H9 (cell line): ENCODE data around the gene PPCDC. TPM values are rescaled to one million over a fixed set of nuclear protein-coding genes. Genes with fewer than 3 reads are reported as not detected.

Experiments used
- DNase-seq: peaks from one replicate; pipeline ENCODE4 v3.0.0-alpha.2; 2017
- H2AFZ ChIP-seq: one replicate; pipeline ENCODE4 v1.6.1; 2013; ENCODE audit warnings: mild to moderate bottlenecking, low read length, control low read depth, moderate library complexity
- H2AK5ac ChIP-seq: 2 replicates; pipeline ENCODE4 v1.6.1; 2013; ENCODE audit warnings: low read length, control low read depth, mixed read lengths; ENCODE audit not compliant: insufficient read length
- H2BK120ac ChIP-seq: one replicate; pipeline ENCODE4 v1.6.1; 2013; ENCODE audit warnings: low read depth, mild to moderate bottlenecking, low read length, control low read depth, inconsistent platforms; ENCODE audit not compliant: poor library complexity, severe bottlenecking
- H2BK12ac ChIP-seq: 2 replicates; pipeline ENCODE4 v1.6.1; 2013; ENCODE audit warnings: low read length, control low read depth, mixed read lengths, low read depth; ENCODE audit not compliant: insufficient read length
- H2BK15ac ChIP-seq: 2 replicates; pipeline ENCODE4 v1.6.1; 2013; ENCODE audit warnings: low read depth, low read length, control low read depth
- H2BK20ac ChIP-seq: one replicate; pipeline ENCODE4 v1.6.1; 2013; ENCODE audit warnings: low read depth, mild to moderate bottlenecking, low read length, control low read depth, inconsistent platforms; ENCODE audit not compliant: poor library complexity, severe bottlenecking
- H2BK5ac ChIP-seq: 2 replicates; pipeline ENCODE4 v1.6.1; 2013; ENCODE audit warnings: low read length, control low read depth, mixed read lengths; ENCODE audit not compliant: insufficient read length
- H3K14ac ChIP-seq: 2 replicates; pipeline ENCODE4 v1.6.1; 2013; ENCODE audit warnings: low read length, control low read depth; ENCODE audit not compliant: insufficient read depth
- H3K18ac ChIP-seq: 2 replicates; pipeline ENCODE4 v1.6.1; 2013; ENCODE audit warnings: low read depth, mild to moderate bottlenecking, mixed read lengths, low read length, control low read depth; ENCODE audit not compliant: insufficient read length
- H3K23ac ChIP-seq: 2 replicates; pipeline ENCODE4 v1.6.1; 2013; ENCODE audit warnings: low read length, control low read depth, mixed read lengths, low read depth; ENCODE audit not compliant: insufficient read length
- H3K23me2 ChIP-seq: 2 replicates; pipeline ENCODE4 v1.6.1; 2013; ENCODE audit warnings: low read depth, mild to moderate bottlenecking, mixed read lengths, low read length, control low read depth; ENCODE audit not compliant: insufficient read length, poor library complexity, severe bottlenecking
- H3K27ac ChIP-seq: 2 replicates; pipeline ENCODE4 v1.5.1; 2013; ENCODE audit warnings: low read length, control low read depth, mixed read lengths, low read depth; ENCODE audit not compliant: insufficient read length
- H3K27me3 ChIP-seq: 2 replicates; pipeline ENCODE4 v1.6.1; 2013; ENCODE audit warnings: low read length, control low read depth, inconsistent platforms; ENCODE audit not compliant: insufficient read depth
- H3K4ac ChIP-seq: 2 replicates; pipeline ENCODE4 v1.6.1; 2013; ENCODE audit warnings: low read depth, mild to moderate bottlenecking, control low read depth, inconsistent platforms, low read length, moderate library complexity
- H3K4me1 ChIP-seq: 2 replicates; pipeline ENCODE4 v1.6.1; 2013; ENCODE audit warnings: low read length, control low read depth, inconsistent platforms; ENCODE audit not compliant: insufficient read depth
- H3K4me2 ChIP-seq: 2 replicates; pipeline ENCODE4 v1.6.1; 2013; ENCODE audit warnings: low read length, control low read depth, mixed read lengths; ENCODE audit not compliant: insufficient read length, insufficient read depth
- H3K56ac ChIP-seq: 2 replicates; pipeline ENCODE4 v1.6.1; 2013; ENCODE audit warnings: low read depth, mild to moderate bottlenecking, mixed read lengths, low read length, control low read depth; ENCODE audit not compliant: insufficient read length
- H3K79me1 ChIP-seq: 2 replicates; pipeline ENCODE4 v1.6.1; 2013; ENCODE audit warnings: low read depth, mild to moderate bottlenecking, moderate library complexity, low read length, control low read depth, inconsistent platforms; ENCODE audit not compliant: insufficient read depth, poor library complexity, severe bottlenecking
- H3K79me2 ChIP-seq: 2 replicates; pipeline ENCODE4 v1.6.1; 2013; ENCODE audit warnings: low read length, control low read depth, inconsistent platforms; ENCODE audit not compliant: insufficient read depth
- H3K9ac ChIP-seq: 2 replicates; pipeline ENCODE4 v1.6.1; 2013; ENCODE audit warnings: low read length, control low read depth, mixed read lengths; ENCODE audit not compliant: insufficient read length; ENCODE audit errors: extremely low read depth
- H3K9me3 ChIP-seq: one replicate; pipeline ENCODE4 v1.6.1; 2013; ENCODE audit warnings: low read depth, low read length, inconsistent platforms; ENCODE audit not compliant: control insufficient read depth
- H3T11ph ChIP-seq: one replicate; pipeline ENCODE4 v1.6.1; 2013; ENCODE audit warnings: mild to moderate bottlenecking, low read length, control low read depth, inconsistent platforms
- H4K20me1 ChIP-seq: one replicate; pipeline ENCODE4 v1.6.1; 2013; ENCODE audit not compliant: control insufficient read depth, insufficient read length, insufficient read depth
- H4K5ac ChIP-seq: 2 replicates; pipeline ENCODE4 v1.6.1; 2013; ENCODE audit warnings: low read depth, mild to moderate bottlenecking, mixed read lengths, low read length, control low read depth; ENCODE audit not compliant: insufficient read length
- H4K8ac ChIP-seq: replicated peaks from 2 replicates; pipeline ENCODE4 v1.6.1; 2013; ENCODE audit warnings: low read length, control low read depth, mixed read lengths, low read depth; ENCODE audit not compliant: insufficient read length
- H4K91ac ChIP-seq: 2 replicates; pipeline ENCODE4 v1.6.1; 2013; ENCODE audit warnings: low read depth, mild to moderate bottlenecking, moderate library complexity, mixed read lengths, low read length, control low read depth; ENCODE audit not compliant: insufficient read length
- H3K27ac Mint-ChIP-seq, 3 experiments: 2 replicates in 2 of 3; 3 replicates in 1 of 3; pipeline ENCODE4 v1.8.0; 2020 to 2021; ENCODE audit warnings: mixed read lengths in 3 of 3, mild to moderate bottlenecking in 1 of 3, moderate library complexity in 1 of 3
- H3K27me3 Mint-ChIP-seq: 2 replicates; pipeline ENCODE4 v1.8.0; 2021; ENCODE audit warnings: low read depth, mild to moderate bottlenecking, moderate library complexity, mixed read lengths
- H3K36me3 Mint-ChIP-seq, 3 experiments: 2 replicates in 2 of 3; 3 replicates in 1 of 3; pipeline ENCODE4 v1.8.0; 2020 to 2021; ENCODE audit warnings: low read depth in 3 of 3, mixed read lengths in 3 of 3; ENCODE audit not compliant: insufficient read depth in 1 of 3
- H3K4me1 Mint-ChIP-seq, 2 experiments: 2 replicates each; pipeline ENCODE4 v1.8.0; 2020; ENCODE audit warnings: mixed read lengths in 2 of 2
- H3K4me3 Mint-ChIP-seq, 2 experiments: 2 replicates in 1 of 2; 3 replicates in 1 of 2; pipeline ENCODE4 v1.8.0; 2020 to 2021; ENCODE audit warnings: mild to moderate bottlenecking in 2 of 2, mixed read lengths in 2 of 2, moderate library complexity in 1 of 2
- H3K9me3 Mint-ChIP-seq, 2 experiments: 2 replicates in 1 of 2; 3 replicates in 1 of 2; pipeline ENCODE4 v1.8.0; 2020; ENCODE audit warnings: mild to moderate bottlenecking in 2 of 2, mixed read lengths in 2 of 2, moderate library complexity in 1 of 2
- WGBS: extraction: QIAGEN DNeasy Blood & Tissue Kit; methylation state at CpG from one replicate; pipeline ENCODE4 v1.1.7; 2013; ENCODE audit warnings: missing lambda C conversion rate, low lambda C conversion rate, mixed read lengths; ENCODE audit not compliant: insufficient read length; ENCODE audit errors: extremely low coverage; 5-methylcytosine and 5-hydroxymethylcytosine counted together
- total RNA-seq: library from RNA; stranded (reverse); gene quantifications from 2 replicates; pipeline ENCODE4 v1.2.1, GENCODE V29; 2021
- TF ChIP-seq, protein P1 (sequence below): fragments of 200-600 bp; sonication (generic); conservative IDR thresholded peaks from 3 replicates; pipeline ENCODE4 v1.8.0; 2021; ENCODE audit warnings: antibody characterized with exemption, mild to moderate bottlenecking

PPCDC gene
- total RNA-seq, 1 experiment from 2014 or later = 17.6 TPM

- Mint-ChIP-seq H3K27me3 (peaks cover 25% of the 10 kb centered on the region), H3K27ac (peak overlapping the region in 1 of 3 experiments; percentile 1; a peak in 4 of 7 replicates), H3K36me3 (peaks cover 8 to 18% (median 14%) of the 10 kb centered on the region in 3 experiments; a peak in 6 of 7 replicates), H3K4me1 (peaks cover 13 to 19% of the 10 kb centered on the region in 2 experiments), H3K4me3 (peak overlapping the region; percentile 84 to 92), H3K9me3 (peaks cover 2 to 4% of the 10 kb centered on the region in 2 experiments; a peak in 3 of 5 replicates)
- Histone ChIP-seq H3K56ac (no peak overlapping the region), H3K18ac (peak overlapping the region; percentile 76), H4K91ac (no peak overlapping the region), H3K4ac (no peak overlapping the region), H4K20me1 (no peaks in the 10 kb centered on the region), H3K4me2 (peak overlapping the region; percentile 82), H3K4me1 (no peaks in the 10 kb centered on the region), H2AFZ (no peak overlapping the region), H3T11ph (no peak overlapping the region), H2BK15ac (no peak overlapping the region), H3K14ac (peak overlapping the region; percentile 80; the same call in 1 of the 2 replicates), H3K9ac (peak overlapping the region; percentile 76), H2BK120ac (no peak overlapping the region), H3K9me3 (no peaks in the 10 kb centered on the region), H2BK5ac (no peak overlapping the region), H3K27me3 (no peaks in the 10 kb centered on the region), H3K23me2 (peaks cover 8% of the 10 kb centered on the region), H3K79me1 (peaks cover 2% of the 10 kb centered on the region), H4K8ac (no peak overlapping the region), H2AK5ac (no peak overlapping the region), H4K5ac (no peak overlapping the region), H2BK20ac (no peak overlapping the region), H3K23ac (no peak overlapping the region), H3K27ac (no peak overlapping the region), H3K79me2 (no peaks in the 10 kb centered on the region), H2BK12ac (no peak overlapping the region)
- DNase-seq = peak; percentile 63
- TF ChIP-seq, protein P1, sequence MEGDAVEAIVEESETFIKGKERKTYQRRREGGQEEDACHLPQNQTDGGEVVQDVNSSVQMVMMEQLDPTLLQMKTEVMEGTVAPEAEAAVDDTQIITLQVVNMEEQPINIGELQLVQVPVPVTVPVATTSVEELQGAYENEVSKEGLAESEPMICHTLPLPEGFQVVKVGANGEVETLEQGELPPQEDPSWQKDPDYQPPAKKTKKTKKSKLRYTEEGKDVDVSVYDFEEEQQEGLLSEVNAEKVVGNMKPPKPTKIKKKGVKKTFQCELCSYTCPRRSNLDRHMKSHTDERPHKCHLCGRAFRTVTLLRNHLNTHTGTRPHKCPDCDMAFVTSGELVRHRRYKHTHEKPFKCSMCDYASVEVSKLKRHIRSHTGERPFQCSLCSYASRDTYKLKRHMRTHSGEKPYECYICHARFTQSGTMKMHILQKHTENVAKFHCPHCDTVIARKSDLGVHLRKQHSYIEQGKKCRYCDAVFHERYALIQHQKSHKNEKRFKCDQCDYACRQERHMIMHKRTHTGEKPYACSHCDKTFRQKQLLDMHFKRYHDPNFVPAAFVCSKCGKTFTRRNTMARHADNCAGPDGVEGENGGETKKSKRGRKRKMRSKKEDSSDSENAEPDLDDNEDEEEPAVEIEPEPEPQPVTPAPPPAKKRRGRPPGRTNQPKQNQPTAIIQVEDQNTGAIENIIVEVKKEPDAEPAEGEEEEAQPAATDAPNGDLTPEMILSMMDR = 0 out of 3 replicates have a peak, but pooled peaks have one; percentile 24
- no CpG with 5 or more reads among the region's 42 CpGs for WGBS
Observed at GRCh38 chr15:74995779-74996765, 27.3 kb upstream of the PPCDC start.
